HepG2 (cell line): ENCODE results near the gene SEZ6. TPM values are rescaled to one million over a fixed set of nuclear protein-coding genes. Genes with fewer than 3 reads are reported as not detected.

Source experiments
- ATAC-seq: fragments of 200-7000 bp; cut with Tn5 transposase; 3 replicates; pipeline ENCODE4 v1.9.1; 2020; ENCODE audit warnings: mild to moderate bottlenecking, moderate library complexity
- BruUV-seq: library from RNA; stranded (reverse); fragments of 400-500 nt; replicated peaks from 2 replicates; lab custom pipeline; 2021; lab: Mats Ljungman, UMichigan
- CTCF ChIA-PET: fragments of 300-600 bp; formaldehyde crosslinking; extraction: SDS; loops from one replicate; lab custom pipeline; 2021; ENCODE audit warnings: low total read pairs, inconsistent platforms, low intra/inter-chr PET ratio; lab: Yijun Ruan, JAX
- POLR2A ChIA-PET: fragments of 350-600 bp; sonication (Branson Sonifier 250); formaldehyde crosslinking; loops from one replicate; lab custom pipeline; 2020; ENCODE audit warnings: antibody characterized with exemption, inconsistent platforms; lab: Yijun Ruan, JAX
- DNase-seq: peaks from one replicate; pipeline ENCODE4 v3.0.0-alpha.2; 2015; ENCODE audit warnings: low spot score
- FAIRE-seq: peaks from 3 replicates; lab custom pipeline; 2011; peaks lifted over from hg19 to GRCh38; lab: Jason Lieb, UNC
- H2AFZ ChIP-seq: one replicate; pipeline ENCODE4 v1.6.1; 2011; ENCODE audit warnings: low read length, inconsistent platforms
- H3K27ac ChIP-seq: fragments of 300-600 bp; 3 replicates; pipeline ENCODE4 v1.8.0; 2011; ENCODE audit warnings: mixed run types, mild to moderate bottlenecking, mixed read lengths, low read length, inconsistent platforms; ENCODE audit not compliant: insufficient read depth; ENCODE audit errors: extremely low read length
- H3K27me3 ChIP-seq, 2 experiments: fragments of 200-600 bp in 1 of 2; 2 replicates in 1 of 2; 3 replicates in 1 of 2; pipeline versions ENCODE4 v1.6.0 to v1.8.0; 2011; ENCODE audit warnings: low read length in 2 of 2, mild to moderate bottlenecking in 2 of 2, moderate library complexity in 2 of 2, inconsistent platforms in 1 of 2; ENCODE audit not compliant: insufficient read depth in 2 of 2, control insufficient read depth in 1 of 2
- H3K36me3 ChIP-seq, 2 experiments: fragments of 200-600 bp in 1 of 2; replicated peaks in 1 of 2; 2 replicates in 1 of 2; 3 replicates in 1 of 2; pipeline versions ENCODE4 v1.5.1 to v1.8.0; 2011; ENCODE audit warnings: low read length in 2 of 2, inconsistent platforms in 1 of 2; ENCODE audit not compliant: insufficient read depth in 2 of 2, control insufficient read depth in 1 of 2
- H3K4me1 ChIP-seq: 2 replicates; pipeline ENCODE4 v1.5.1; 2012; ENCODE audit warnings: low read length, inconsistent platforms; ENCODE audit not compliant: insufficient read depth
- H3K4me2 ChIP-seq: 2 replicates; pipeline ENCODE4 v1.6.0; 2011; ENCODE audit warnings: low read depth, low read length, inconsistent platforms
- H3K4me3 ChIP-seq, 3 experiments: fragments of 200-600 bp in 1 of 3; sonication (generic), shearing (Covaris generic) in 1 of 3; replicated peaks in 1 of 3; 2 replicates each; pipeline ENCODE4 v1.5.1; 2011 to 2016; ENCODE audit warnings: low read length in 3 of 3, inconsistent platforms in 2 of 3, low read depth in 2 of 3, mild to moderate bottlenecking in 2 of 3, control low read depth in 1 of 3, mixed read lengths in 1 of 3; ENCODE audit not compliant: insufficient read depth in 1 of 3
- H3K79me2 ChIP-seq: one replicate; pipeline ENCODE4 v1.6.1; 2011; ENCODE audit warnings: low read length, inconsistent platforms; ENCODE audit not compliant: insufficient read depth
- H3K9ac ChIP-seq: 2 replicates; pipeline ENCODE4 v1.6.0; 2011; ENCODE audit warnings: mild to moderate bottlenecking, low read depth, low read length, inconsistent platforms; ENCODE audit not compliant: insufficient read depth
- H3K9me3 ChIP-seq: 2 replicates; pipeline ENCODE4 v1.5.1; 2012; ENCODE audit warnings: mild to moderate bottlenecking, low read length
- H4K20me1 ChIP-seq: 2 replicates; pipeline ENCODE4 v1.6.0; 2011; ENCODE audit warnings: inconsistent platforms, mild to moderate bottlenecking, low read length, moderate library complexity; ENCODE audit not compliant: insufficient read depth
- ASH2L ChIP-seq: fragments of 300-600, 200-600 bp; sonication (generic); IDR thresholded peaks from 2 replicates; pipeline ENCODE4 v1.7.0; 2017; ENCODE audit warnings: low read depth, mild to moderate bottlenecking, moderate library complexity, mixed read lengths, low read length; ENCODE audit not compliant: insufficient read length
- ATAD3A ChIP-seq: sonication (generic); formaldehyde crosslinking; IDR thresholded peaks from 2 replicates; pipeline ENCODE4 v1.4.0; 2020; ENCODE audit warnings: missing genetic modification reagents
- HNRNPUL1 ChIP-seq: fragments of 200-400 bp; formaldehyde crosslinking; IDR thresholded peaks from 2 replicates; pipeline ENCODE4 v1.6.1; 2017; ENCODE audit warnings: low read depth, mild to moderate bottlenecking, low read length, moderate library complexity
- KLF9 ChIP-seq: IDR thresholded peaks from 2 replicates; pipeline ENCODE4 v1.6.1; 2016; ENCODE audit warnings: low read depth
- MZF1 ChIP-seq: sonication (generic); formaldehyde crosslinking; IDR thresholded peaks from 2 replicates; pipeline ENCODE4 v1.8.1; 2023; ENCODE audit warnings: mild to moderate bottlenecking, missing genetic modification reagents, borderline replicate concordance
- ZFYVE20 ChIP-seq: sonication (generic); formaldehyde crosslinking; IDR thresholded peaks from 2 replicates; pipeline ENCODE4 v1.8.0; 2023; ENCODE audit warnings: low read depth, mild to moderate bottlenecking, moderate library complexity, missing genetic modification reagents, borderline replicate concordance
- ZNF333 ChIP-seq: sonication (generic); formaldehyde crosslinking; IDR thresholded peaks from 2 replicates; pipeline ENCODE4 v1.4.0; 2020; ENCODE audit warnings: mild to moderate bottlenecking, missing genetic modification reagents, borderline replicate concordance
- ZNF644 ChIP-seq: IDR thresholded peaks from 2 replicates; pipeline ENCODE4 v1.6.1; 2016; ENCODE audit warnings: low read depth
- ZNF816 ChIP-seq: sonication (generic); formaldehyde crosslinking; IDR thresholded peaks from 2 replicates; pipeline ENCODE4 v1.8.0; 2022; ENCODE audit warnings: missing genetic modification reagents, mild to moderate bottlenecking, borderline replicate concordance
- in situ Hi-C: cut with HindIII; loops from 2 replicates; pipeline ENCODE4 v1.10.0; 2017; ENCODE audit warnings: low pct_unique_long_range_greater_than_20kb; ENCODE audit not compliant: extremely low pct_ligation_motif_present
- intact Hi-C: fragments of 100-400 bp; cut with micrococcal nuclease; formaldehyde crosslinking; loops from one replicate; pipeline ENCODE4 v1.10.0; 2022; ENCODE audit not compliant: unreplicated experiment
- polyA plus RNA-seq, 8 experiments: library from polyadenylated mRNA; depleted of rRNA in 3 of 8; stranded (reverse) in 7 of 8; unstranded in 1 of 8; fragments of >200 nt; fragmentation: Illumina TruSeq in 4 of 8; extraction: Trizol in 4 of 8; gene quantifications; 2 replicates each; pipeline versions ENCODE4 v1.2.1 to v1.2.3, GENCODE V29; 2011 to 2016; ENCODE audit warnings: low read depth in 4 of 8, missing spikeins in 1 of 8, mixed read lengths in 1 of 8; ENCODE audit not compliant: insufficient read depth in 1 of 8
- total RNA-seq, 5 experiments: library from RNA; depleted of rRNA; stranded (reverse); fragments of >200 nt; fragmentation: Illumina TruSeq; extraction: Trizol; gene quantifications; 2 replicates each; pipeline ENCODE4 v1.2.3, GENCODE V29; 2016; ENCODE audit warnings: low read depth in 1 of 5
- TF ChIP-seq, protein P1 (sequence below): sonication (generic); formaldehyde crosslinking; IDR thresholded peaks from 2 replicates; pipeline ENCODE4 v1.8.0; 2022; ENCODE audit warnings: missing genetic modification reagents, mild to moderate bottlenecking, moderate library complexity, borderline replicate concordance
- TF ChIP-seq, protein P2 (sequence below): sonication (generic); formaldehyde crosslinking; IDR thresholded peaks from 2 replicates; pipeline ENCODE4 v1.4.0; 2020; ENCODE audit warnings: mild to moderate bottlenecking, missing genetic modification reagents
- TF ChIP-seq, protein P3 (sequence below): sonication (generic); formaldehyde crosslinking; conservative IDR thresholded peaks from 2 replicates; pipeline ENCODE4 v1.4.0; 2020; ENCODE audit warnings: missing genetic modification reagents

SEZ6 gene
- total and polyA plus RNA-seq, 2 of the 13 experiments (the other 11 are each of a cell fraction or from before 2014, with no cell fraction given), result not detected

DNA sequence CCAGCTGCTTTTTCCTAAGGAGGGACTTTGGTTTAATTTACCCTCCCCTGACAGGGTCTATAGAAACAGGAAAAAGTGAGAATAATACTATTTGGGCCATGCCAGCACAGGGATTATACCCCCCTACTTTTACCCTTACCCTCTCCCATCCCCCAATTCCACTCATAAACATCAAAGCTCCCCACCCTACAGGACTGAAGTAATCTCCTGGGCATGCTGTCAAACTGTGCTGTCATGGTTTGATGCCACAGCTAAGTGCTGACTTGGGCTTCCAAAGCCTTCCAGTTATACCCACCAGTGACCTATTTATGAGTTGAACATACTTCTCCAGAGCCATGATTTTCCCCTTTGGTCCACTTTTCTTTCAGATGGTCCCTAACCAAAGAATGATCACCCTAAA, 67.3 kb downstream of the SEZ6 start:
- ATAC-seq (no peak), DNase-seq (no peak), FAIRE-seq (no peak)
- Histone ChIP-seq H3K4me1 (peaks cover 54% of the 10 kb centered on the region), H3K4me2 (no peak overlapping the region), H3K9me3 (no peaks in the 10 kb centered on the region), H3K4me3 (no peak overlapping the region), H3K27me3 (no peaks in the 10 kb centered on the region), H3K27ac (no peak overlapping the region), H4K20me1 (peaks cover 25% of the 10 kb centered on the region), H2AFZ (no peak overlapping the region), H3K79me2 (peaks cover 94% of the 10 kb centered on the region), H3K36me3 (peaks cover 3 to 7% of the 10 kb centered on the region in 2 experiments; a peak in 4 of 5 replicates), H3K9ac (no peak overlapping the region)
- POLR2A ChIA-PET, result interaction anchor here (4.6 kb wide), 1 partner anchor 12 kb away, joined by 57 read pairs; the partner anchor contains the start of gene PHF12
- TF ChIP-seq ZNF644 (CRISPR knock-in tag) (no peak), HNRNPUL1 (no peak), ATAD3A (CRISPR knock-in tag) (no peak), ZFYVE20 (no peak), ZNF333 (CRISPR knock-in tag) (no peak), MZF1 (CRISPR knock-in tag) (no peak), KLF9 (CRISPR knock-in tag) (no peak), ZNF816 (CRISPR knock-in tag) (no peak), ASH2L (no peak)
- TF ChIP-seq, protein P1, sequence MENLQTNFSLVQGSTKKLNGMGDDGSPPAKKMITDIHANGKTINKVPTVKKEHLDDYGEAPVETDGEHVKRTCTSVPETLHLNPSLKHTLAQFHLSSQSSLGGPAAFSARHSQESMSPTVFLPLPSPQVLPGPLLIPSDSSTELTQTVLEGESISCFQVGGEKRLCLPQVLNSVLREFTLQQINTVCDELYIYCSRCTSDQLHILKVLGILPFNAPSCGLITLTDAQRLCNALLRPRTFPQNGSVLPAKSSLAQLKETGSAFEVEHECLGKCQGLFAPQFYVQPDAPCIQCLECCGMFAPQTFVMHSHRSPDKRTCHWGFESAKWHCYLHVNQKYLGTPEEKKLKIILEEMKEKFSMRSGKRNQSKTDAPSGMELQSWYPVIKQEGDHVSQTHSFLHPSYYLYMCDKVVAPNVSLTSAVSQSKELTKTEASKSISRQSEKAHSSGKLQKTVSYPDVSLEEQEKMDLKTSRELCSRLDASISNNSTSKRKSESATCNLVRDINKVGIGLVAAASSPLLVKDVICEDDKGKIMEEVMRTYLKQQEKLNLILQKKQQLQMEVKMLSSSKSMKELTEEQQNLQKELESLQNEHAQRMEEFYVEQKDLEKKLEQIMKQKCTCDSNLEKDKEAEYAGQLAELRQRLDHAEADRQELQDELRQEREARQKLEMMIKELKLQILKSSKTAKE (CRISPR knock-in tag), result no peak
- TF ChIP-seq, protein P2, sequence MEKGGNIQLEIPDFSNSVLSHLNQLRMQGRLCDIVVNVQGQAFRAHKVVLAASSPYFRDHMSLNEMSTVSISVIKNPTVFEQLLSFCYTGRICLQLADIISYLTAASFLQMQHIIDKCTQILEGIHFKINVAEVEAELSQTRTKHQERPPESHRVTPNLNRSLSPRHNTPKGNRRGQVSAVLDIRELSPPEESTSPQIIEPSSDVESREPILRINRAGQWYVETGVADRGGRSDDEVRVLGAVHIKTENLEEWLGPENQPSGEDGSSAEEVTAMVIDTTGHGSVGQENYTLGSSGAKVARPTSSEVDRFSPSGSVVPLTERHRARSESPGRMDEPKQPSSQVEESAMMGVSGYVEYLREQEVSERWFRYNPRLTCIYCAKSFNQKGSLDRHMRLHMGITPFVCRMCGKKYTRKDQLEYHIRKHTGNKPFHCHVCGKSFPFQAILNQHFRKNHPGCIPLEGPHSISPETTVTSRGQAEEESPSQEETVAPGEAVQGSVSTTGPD, result no peak
- TF ChIP-seq, protein P3, sequence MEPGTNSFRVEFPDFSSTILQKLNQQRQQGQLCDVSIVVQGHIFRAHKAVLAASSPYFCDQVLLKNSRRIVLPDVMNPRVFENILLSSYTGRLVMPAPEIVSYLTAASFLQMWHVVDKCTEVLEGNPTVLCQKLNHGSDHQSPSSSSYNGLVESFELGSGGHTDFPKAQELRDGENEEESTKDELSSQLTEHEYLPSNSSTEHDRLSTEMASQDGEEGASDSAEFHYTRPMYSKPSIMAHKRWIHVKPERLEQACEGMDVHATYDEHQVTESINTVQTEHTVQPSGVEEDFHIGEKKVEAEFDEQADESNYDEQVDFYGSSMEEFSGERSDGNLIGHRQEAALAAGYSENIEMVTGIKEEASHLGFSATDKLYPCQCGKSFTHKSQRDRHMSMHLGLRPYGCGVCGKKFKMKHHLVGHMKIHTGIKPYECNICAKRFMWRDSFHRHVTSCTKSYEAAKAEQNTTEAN (CRISPR knock-in tag), result no peak
- intact Hi-C loops (no loop called here), in situ Hi-C loops (no loop called here)
- CTCF ChIA-PET, result no interaction called here
- no TSS peak for BruUV-seq
